ENCODE measurements around the gene REEP3.
"Not testable (repeated sequence)": the region's sequence is repeated elsewhere in the genome, so short reads cannot be mapped to it uniquely, and the experiment has no call there.

REEP3 gene

DNA sequence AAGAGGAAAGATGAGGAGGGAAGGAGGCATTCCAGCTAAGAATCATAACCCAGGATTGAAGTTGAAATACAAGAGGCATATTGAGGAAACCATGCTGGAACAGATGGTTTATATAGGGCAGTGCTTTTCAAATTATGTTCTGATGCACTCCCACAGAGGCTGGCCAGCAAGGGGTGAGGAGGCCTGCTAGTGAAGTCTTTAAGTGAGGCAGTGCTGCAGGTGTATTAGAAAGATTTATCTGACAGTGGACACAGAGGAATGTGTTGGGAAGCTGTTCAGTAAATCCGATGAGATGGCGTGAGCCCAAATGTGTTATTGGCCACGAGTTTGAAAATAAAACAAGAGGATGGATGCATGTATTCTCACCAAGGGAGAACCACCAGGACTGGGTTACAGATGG is 28.6 kb downstream of the REEP3 start:
- H3K27me3 Mint-ChIP-seq = no peaks in the 10 kb centered on the region
- no peak for DNase-seq
- peaks cover 15% of the 10 kb centered on the region for H3K36me3 Mint-ChIP-seq (ENCODE audit: low read depth)
- peak overlapping the region; percentile 5 for H3K27ac Mint-ChIP-seq
- no peaks in the 10 kb centered on the region for H3K9me3 Mint-ChIP-seq
- H3K4me1 Mint-ChIP-seq (ENCODE audit: low read depth) = peaks cover 24% of the 10 kb centered on the region
- H3K4me3 Mint-ChIP-seq = no peak overlapping the region

DNA sequence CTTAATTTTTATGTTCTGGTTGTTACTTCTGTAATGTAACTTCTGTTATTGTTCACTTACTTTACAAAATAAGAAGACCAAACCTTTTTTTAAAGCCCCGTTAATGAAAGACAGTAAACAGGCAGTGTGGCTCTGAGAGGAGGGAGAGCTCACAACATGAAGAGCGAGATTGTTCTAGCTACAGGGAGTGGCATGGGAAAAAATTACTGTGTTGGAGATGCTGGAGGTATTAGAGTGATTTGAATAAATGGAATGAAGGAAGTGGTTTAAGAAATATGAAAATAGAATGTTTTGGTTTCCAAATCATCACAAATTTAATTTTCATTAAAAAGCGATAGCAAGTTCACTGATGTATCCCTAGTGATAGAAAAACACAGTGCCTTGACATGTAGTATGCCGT is 31.8 kb downstream of the REEP3 start:
- no peak for DNase-seq
- no peaks in the 10 kb centered on the region for H3K9me3 Mint-ChIP-seq
- no peak overlapping the region for H3K4me3 Mint-ChIP-seq
- H3K27ac Mint-ChIP-seq = peak overlapping the region; percentile 45
- H3K4me1 Mint-ChIP-seq (ENCODE audit: low read depth) = peaks cover 32% of the 10 kb centered on the region
- H3K36me3 Mint-ChIP-seq (ENCODE audit: low read depth) = peaks cover 4% of the 10 kb centered on the region
- H3K27me3 Mint-ChIP-seq = no peaks in the 10 kb centered on the region

DNA sequence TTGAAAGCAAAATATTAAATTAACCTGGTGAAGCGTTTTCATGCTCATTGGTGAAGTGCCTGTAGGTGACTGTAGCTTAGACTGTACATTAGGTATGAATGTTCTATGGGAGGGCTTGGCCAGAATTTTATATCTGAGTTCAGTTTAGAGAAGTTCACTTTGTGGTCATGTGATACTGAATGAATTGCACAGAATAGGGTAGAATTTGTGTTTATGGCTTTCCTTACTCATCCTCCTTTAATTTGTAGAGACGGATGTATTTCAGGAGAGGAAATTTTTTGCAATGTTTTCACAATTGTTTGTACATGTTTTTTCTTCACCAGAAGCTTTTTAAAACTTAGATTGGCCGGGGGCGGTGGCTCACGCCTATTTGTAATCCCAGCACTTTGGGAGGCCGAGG is 32.3 kb downstream of the REEP3 start:
- Mint-ChIP-seq H3K36me3 (ENCODE audit: low read depth) (peaks cover 4% of the 10 kb centered on the region), H3K4me3 (no peak overlapping the region), H3K27ac (no peak overlapping the region), H3K4me1 (ENCODE audit: low read depth) (peaks cover 32% of the 10 kb centered on the region), H3K27me3 (no peaks in the 10 kb centered on the region), H3K9me3 (no peaks in the 10 kb centered on the region)
- DNase-seq = no peak

DNA sequence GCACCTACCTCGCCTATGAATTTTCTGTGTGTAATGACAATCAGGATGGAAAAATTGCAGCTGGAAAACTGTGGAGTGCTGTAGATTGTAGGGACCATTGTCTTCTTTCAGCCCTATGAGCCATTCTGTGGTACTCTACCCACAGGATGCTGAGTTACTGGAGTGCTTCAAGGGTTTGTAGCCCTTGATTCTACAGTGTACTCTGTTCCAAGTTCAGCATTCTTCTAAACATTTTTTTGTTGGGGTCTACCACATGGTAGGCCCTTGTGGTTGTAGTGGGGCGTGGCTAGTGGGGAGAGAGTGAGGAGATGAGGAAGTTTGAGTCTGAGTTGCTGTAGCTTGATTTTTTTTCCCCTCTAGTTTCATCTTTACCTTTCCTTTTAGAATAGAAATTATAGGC is 33.5 kb downstream of the REEP3 start:
- no peak for DNase-seq
- H3K27me3 Mint-ChIP-seq = no peaks in the 10 kb centered on the region
- H3K36me3 Mint-ChIP-seq (ENCODE audit: low read depth) = peaks cover 4% of the 10 kb centered on the region
- H3K27ac Mint-ChIP-seq = peak overlapping the region; percentile 83
- H3K4me1 Mint-ChIP-seq (ENCODE audit: low read depth) = peaks cover 32% of the 10 kb centered on the region
- no peaks in the 10 kb centered on the region for H3K9me3 Mint-ChIP-seq
- no peak overlapping the region for H3K4me3 Mint-ChIP-seq

DNA sequence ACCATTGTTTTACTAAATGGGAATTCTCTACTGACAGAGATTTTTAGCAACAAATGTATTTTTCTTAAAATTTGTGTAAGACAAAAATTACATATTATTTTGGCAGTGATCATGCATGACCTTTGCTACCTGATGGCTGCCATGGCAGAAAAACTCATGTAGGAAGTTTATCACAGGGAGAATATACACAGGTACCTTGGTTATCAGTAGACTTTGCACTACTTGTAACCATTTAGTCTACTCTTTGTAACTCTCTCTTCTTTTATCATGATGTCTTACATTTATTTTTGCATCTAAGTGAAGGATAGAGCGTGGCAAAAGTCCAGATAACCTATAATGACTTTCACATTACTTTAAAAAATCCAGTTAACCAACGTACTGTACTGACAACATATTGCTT is 34.1 kb downstream of the REEP3 start:
- Mint-ChIP-seq H3K9me3 (no peaks in the 10 kb centered on the region), H3K27me3 (no peaks in the 10 kb centered on the region), H3K4me1 (ENCODE audit: low read depth) (peaks cover 32% of the 10 kb centered on the region), H3K4me3 (no peak overlapping the region), H3K27ac (no peak overlapping the region), H3K36me3 (ENCODE audit: low read depth) (peaks cover 4% of the 10 kb centered on the region)
- DNase-seq = no peak

DNA sequence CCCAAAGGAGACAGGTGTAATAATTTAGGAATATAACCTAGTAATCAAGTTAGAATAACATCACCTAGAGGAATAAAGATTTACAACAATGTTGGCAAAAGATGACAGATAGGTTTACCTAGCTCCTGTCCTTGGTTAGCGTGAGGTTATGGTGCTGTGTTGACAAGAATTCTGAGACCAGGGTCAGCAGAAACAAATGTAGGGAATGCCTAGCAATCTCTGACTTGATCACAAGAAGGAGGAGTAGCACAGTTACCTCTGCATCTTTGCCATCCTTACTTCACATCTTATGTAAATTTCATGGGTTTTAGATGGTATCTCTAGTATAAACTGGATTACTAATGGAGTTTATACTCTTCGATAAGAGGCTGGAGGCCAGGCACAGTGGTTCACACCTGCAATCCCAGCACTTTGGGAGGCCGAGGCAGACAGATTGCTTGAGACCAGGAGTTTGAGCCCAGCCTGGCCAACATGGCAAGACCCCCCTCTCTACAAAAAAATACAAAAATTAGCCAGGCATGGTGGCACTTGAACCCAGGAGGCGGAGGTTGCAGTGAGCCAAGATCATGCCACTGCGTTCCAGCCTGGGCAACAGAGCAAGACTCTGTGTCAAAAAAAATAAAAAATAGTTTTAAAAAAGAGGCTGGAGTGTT is 37.1 kb downstream of the REEP3 start:
- DNase-seq = no peak
- Mint-ChIP-seq H3K9me3 (no peaks in the 10 kb centered on the region), H3K36me3 (ENCODE audit: low read depth) (peaks cover 4% of the 10 kb centered on the region), H3K27me3 (no peaks in the 10 kb centered on the region), H3K4me3 (no peak overlapping the region), H3K27ac (no peak overlapping the region), H3K4me1 (ENCODE audit: low read depth) (peaks cover 24% of the 10 kb centered on the region)

DNA sequence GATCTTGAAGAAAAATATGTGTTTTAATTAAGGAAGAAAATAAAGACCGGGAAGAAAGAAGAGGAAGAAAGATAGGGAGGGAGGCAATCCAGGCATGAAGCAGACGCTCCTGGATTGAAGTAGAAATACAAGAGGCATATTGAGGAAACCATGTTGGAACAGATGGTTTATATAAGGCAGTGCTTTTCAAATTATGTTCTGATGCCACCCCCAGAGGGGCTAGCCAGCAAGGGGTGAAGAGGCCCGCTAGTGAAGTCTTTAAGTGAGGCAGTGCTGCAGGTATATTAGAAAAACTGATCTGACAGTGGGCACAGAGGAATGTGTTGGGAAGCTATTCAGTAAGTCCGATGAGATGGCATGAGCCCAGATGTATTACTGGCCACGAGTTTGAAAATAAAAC is 40.1 kb downstream of the REEP3 start:
- H3K4me3 Mint-ChIP-seq = no peak overlapping the region

DNA sequence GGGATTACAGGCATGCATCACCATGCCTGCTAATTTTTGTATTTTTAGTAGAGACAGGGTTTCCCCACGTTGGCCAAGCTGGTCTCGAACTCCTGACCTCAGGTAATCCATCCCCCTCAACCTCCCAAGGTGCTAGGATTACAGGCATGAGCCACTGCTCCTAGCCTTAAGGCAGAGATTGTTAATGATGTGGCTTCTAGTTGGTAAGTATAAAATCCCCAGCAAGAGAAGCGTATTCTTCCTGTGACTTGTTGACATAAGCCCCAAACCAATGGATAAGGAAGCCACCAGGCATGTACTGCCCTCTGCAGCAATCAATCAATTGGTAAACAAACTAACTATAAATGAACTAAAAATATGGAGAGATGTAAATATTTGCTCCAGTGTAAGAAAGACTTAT is 41.2 kb downstream of the REEP3 start:
- Mint-ChIP-seq H3K4me1 (ENCODE audit: low read depth) (peaks cover 7% of the 10 kb centered on the region), H3K36me3 (ENCODE audit: low read depth) (peaks cover 1% of the 10 kb centered on the region)

More for the DNA sequence above, 40.1 kb downstream of the REEP3 start:
- Mint-ChIP-seq H3K9me3 (no peaks in the 10 kb centered on the region), H3K27ac (no peak overlapping the region), H3K36me3 (ENCODE audit: low read depth) (no peaks in the 10 kb centered on the region), H3K27me3 (no peaks in the 10 kb centered on the region), H3K4me1 (ENCODE audit: low read depth) (peaks cover 7% of the 10 kb centered on the region)
- DNase-seq = no peak

DNA sequence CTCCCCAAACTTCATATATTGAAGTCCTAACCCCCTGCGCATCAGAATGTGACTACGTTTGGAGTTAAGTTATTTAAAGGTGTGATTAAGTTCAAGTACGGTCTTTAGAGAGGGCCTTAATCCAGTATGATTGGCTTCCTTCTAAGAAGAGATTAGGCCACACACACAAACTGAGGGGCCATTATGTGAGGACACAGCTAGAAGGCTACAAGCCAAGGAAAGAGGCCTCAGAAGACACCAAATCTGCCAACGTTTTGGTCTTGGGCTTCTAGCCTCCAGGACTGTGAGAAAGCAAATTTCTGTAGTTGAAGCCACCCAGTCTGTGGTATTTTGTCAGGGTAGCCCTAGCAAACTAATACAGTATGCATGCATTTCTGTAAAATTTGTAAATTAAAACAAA is 41.7 kb downstream of the REEP3 start:
- H3K27ac Mint-ChIP-seq = no peak overlapping the region
- H3K4me1 Mint-ChIP-seq (ENCODE audit: low read depth) = peaks cover 7% of the 10 kb centered on the region
- no peaks in the 10 kb centered on the region for H3K27me3 Mint-ChIP-seq
- DNase-seq = no peak
- H3K36me3 Mint-ChIP-seq (ENCODE audit: low read depth) = peaks cover 5% of the 10 kb centered on the region
- no peak overlapping the region for H3K4me3 Mint-ChIP-seq
- no peaks in the 10 kb centered on the region for H3K9me3 Mint-ChIP-seq

More for the DNA sequence above, 41.2 kb downstream of the REEP3 start:
- no peak for DNase-seq
- Mint-ChIP-seq H3K9me3 (no peaks in the 10 kb centered on the region), H3K27me3 (no peaks in the 10 kb centered on the region), H3K27ac (no peak overlapping the region), H3K4me3 (no peak overlapping the region)

DNA sequence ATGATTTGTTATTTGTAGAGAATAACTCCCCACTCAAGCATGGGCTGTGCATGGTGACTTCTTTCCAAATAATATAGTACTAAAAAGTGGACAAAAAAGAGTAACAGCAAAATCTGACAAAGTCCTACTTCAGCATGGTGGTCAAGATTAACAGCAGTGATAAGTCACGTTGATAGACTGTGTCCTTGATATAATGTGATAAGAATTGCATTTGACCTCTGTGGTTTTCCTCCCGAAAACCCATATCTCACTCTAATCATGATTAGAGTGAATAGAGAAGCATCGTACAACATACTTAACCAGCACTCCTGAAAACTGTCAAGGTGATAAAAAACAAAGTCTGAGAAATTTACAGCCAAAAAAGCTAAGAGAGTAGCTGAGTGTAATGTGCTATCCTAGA is 42.4 kb downstream of the REEP3 start:
- no peak for DNase-seq
- Mint-ChIP-seq H3K9me3 (no peaks in the 10 kb centered on the region), H3K36me3 (ENCODE audit: low read depth) (peaks cover 10% of the 10 kb centered on the region), H3K27ac (no peak overlapping the region), H3K4me3 (no peak overlapping the region), H3K27me3 (no peaks in the 10 kb centered on the region), H3K4me1 (ENCODE audit: low read depth) (peaks cover 7% of the 10 kb centered on the region)

DNA sequence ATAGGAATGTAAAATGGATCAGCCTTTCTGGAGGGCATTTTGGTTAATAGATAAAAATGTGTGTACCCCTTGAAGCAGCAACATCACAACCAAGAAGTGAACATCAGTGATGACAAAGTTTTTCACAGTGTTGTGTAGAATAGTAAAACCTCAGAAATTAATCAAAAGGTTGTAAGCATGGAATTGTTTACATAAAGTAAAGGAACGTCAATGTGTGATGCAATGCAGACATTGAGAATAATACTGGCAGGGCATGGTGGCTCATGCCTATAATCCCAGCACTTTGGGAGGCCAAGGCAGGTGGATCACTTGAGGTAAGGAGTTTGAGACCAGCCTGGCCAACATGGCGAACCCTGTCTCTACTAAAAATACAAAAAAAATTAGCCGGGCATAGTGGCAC is 43.5 kb downstream of the REEP3 start:
- not testable (repeated sequence) for H3K9me3 Mint-ChIP-seq; H3K4me3 Mint-ChIP-seq; H3K27ac Mint-ChIP-seq; DNase-seq; H3K27me3 Mint-ChIP-seq; H3K4me1 Mint-ChIP-seq (ENCODE audit: low read depth)
- peaks cover 10% of the 10 kb centered on the region for H3K36me3 Mint-ChIP-seq (ENCODE audit: low read depth)

DNA sequence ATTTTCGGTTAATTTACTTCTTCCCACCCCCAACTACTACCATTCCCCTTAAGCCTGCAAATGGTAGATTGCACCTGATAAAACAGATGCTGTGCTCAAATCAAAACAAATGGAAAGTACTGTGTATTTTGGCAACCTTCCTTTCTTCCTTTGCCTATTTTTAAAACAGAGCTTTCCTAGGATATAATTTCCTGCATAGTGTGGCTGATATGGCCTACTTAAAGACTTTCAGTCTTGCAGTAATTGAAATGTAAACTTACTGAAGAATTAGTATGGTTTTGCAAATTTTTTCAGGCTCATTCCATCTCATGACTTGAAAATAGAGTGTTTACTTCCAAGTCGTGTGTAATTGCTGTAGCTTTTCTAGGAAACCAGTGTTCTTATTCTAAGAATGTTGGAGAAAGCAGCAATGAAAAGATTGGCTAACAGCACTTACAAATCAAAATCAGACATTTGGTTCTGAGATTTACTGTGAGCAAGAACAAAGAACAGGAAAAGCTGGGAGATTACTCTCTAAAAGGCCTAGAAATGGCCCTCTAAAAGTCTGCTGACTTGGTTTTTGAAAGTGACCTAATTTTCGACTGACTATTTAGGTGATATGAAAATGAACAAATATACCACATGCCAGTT is 52.0 kb downstream of the REEP3 start:
- no peak for DNase-seq
- Mint-ChIP-seq H3K27me3 (no peaks in the 10 kb centered on the region), H3K27ac (peak overlapping the region; percentile 76), H3K4me3 (no peak overlapping the region), H3K36me3 (ENCODE audit: low read depth) (peaks cover 35% of the 10 kb centered on the region), H3K4me1 (ENCODE audit: low read depth) (peaks cover 15% of the 10 kb centered on the region), H3K9me3 (no peaks in the 10 kb centered on the region)

DNA sequence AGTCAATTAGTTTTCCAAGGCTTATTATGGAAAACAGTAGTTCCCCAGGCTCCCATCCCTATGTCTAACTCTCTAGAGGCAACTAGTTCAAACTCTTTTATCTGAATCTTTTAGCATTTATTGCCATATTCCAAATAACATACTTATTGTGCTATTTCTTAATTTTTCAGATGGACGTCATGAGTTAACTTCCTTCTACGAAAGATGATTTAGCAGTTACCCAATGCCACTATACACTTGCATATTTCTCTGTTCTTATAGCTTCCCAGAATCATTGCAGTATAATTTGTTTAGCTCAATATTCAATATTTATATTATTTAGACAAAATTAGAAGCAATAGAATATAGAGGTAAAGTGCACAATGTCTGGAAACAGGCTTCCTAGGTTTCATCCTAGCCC is 52.8 kb downstream of the REEP3 start:
- H3K27me3 Mint-ChIP-seq = no peaks in the 10 kb centered on the region
- no peak overlapping the region for H3K4me3 Mint-ChIP-seq
- peaks cover 15% of the 10 kb centered on the region for H3K4me1 Mint-ChIP-seq (ENCODE audit: low read depth)
- DNase-seq = no peak
- H3K27ac Mint-ChIP-seq = no peak overlapping the region
- H3K36me3 Mint-ChIP-seq (ENCODE audit: low read depth) = peaks cover 32% of the 10 kb centered on the region
- no peaks in the 10 kb centered on the region for H3K9me3 Mint-ChIP-seq

DNA sequence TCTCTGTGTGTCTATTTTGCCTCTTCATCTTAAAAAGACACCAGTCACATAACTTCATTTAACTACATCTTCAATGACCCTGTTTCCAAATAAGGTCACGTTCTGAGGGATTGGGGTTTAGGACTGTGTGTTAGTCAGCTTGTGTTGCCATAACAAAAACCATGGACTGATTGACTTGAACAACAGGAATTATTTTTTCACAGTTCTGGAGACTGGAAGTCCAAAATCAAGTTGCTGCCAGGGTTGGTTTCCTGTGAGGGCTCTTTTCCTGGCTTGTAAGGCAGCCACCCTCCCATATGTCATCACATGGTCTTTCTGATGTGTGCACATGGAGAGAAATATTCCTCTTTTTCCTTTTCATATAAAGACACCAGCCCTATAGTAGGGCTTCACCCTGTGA is 55.3 kb downstream of the REEP3 start:
- Mint-ChIP-seq H3K36me3 (ENCODE audit: low read depth) (peaks cover 25% of the 10 kb centered on the region), H3K4me3 (no peak overlapping the region), H3K27ac (peak overlapping the region; percentile 19), H3K9me3 (no peaks in the 10 kb centered on the region), H3K27me3 (no peaks in the 10 kb centered on the region), H3K4me1 (ENCODE audit: low read depth) (peaks cover 15% of the 10 kb centered on the region)
- DNase-seq = no peak

DNA sequence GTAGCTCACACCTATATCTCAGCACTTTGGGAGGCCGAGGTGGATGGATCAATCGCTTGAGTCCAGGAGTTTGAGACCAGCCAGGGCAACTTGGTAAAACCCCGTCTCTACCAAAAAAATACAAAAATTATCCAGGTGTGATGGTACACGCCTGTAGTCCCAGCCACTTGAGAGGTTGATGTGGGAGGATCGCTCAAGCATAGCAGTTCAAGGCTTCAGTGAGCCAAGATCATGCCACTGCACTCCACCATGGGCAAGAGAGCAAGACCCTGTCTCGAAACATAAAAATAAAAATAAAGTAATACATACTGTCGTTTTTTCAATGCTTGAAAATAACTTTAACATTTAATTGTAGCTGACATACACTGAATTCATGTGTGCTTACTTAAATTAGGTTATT is 57.3 kb downstream of the REEP3 start:
- no peak for DNase-seq
- H3K27me3 Mint-ChIP-seq = no peaks in the 10 kb centered on the region
- H3K36me3 Mint-ChIP-seq (ENCODE audit: low read depth) = peaks cover 30% of the 10 kb centered on the region
- no peak overlapping the region for H3K4me3 Mint-ChIP-seq
- H3K27ac Mint-ChIP-seq = no peak overlapping the region
- peaks cover 8% of the 10 kb centered on the region for H3K4me1 Mint-ChIP-seq (ENCODE audit: low read depth)
- no peaks in the 10 kb centered on the region for H3K9me3 Mint-ChIP-seq
